Ascending aorta (tissue), 2 donors: ENCODE measurements around the gene LAMB2. TPM values are rescaled to one million over a fixed set of nuclear protein-coding genes. Genes with fewer than 3 reads are reported as not detected.
A peak's percentile ranks its signal among the peaks of the same experiment; 100 is the strongest.

Source experiments
- DNase-seq, 2 donors: peaks; one replicate each; pipeline ENCODE4 v3.0.0-alpha.2; 2019; ENCODE audit warnings: low spot score in 2 of 2
- H3K27ac ChIP-seq, 2 donors: fragments of 200-600 bp; sonication (generic); one replicate each; pipeline ENCODE4 v1.5.1; 2016 to 2017; ENCODE audit warnings: mild to moderate bottlenecking in 1 of 2
- H3K27me3 ChIP-seq: fragments of 200-600 bp; sonication (generic); one replicate; pipeline ENCODE4 v1.5.1; 2017
- H3K36me3 ChIP-seq, 2 donors: fragments of 200-600 bp; sonication (generic); one replicate each; pipeline ENCODE4 v1.5.1; 2016
- H3K4me1 ChIP-seq, 2 donors: fragments of 200-600 bp; sonication (generic); one replicate each; pipeline ENCODE4 v1.5.1; 2016 to 2017; ENCODE audit warnings: mild to moderate bottlenecking in 1 of 2
- H3K4me3 ChIP-seq, 2 donors: fragments of 200-600 bp; sonication (generic); one replicate each; pipeline ENCODE4 v1.5.1; 2016 to 2017; ENCODE audit warnings: mild to moderate bottlenecking in 1 of 2
- H3K9me3 ChIP-seq, 2 donors: fragments of 200-600 bp; sonication (generic); one replicate each; pipeline ENCODE4 v1.5.1; 2016
- CTCF ChIP-seq, 3 experiments: fragments of 200-600 bp in 2 of 3; fragments of 450-650 bp in 1 of 3; sonication (generic) in 2 of 3; IDR thresholded peaks; one replicate each; pipeline ENCODE4 v1.5.1; 2016 to 2019; ENCODE audit warnings: antibody characterized with exemption in 3 of 3, mild to moderate bottlenecking in 1 of 3, moderate library complexity in 1 of 3
- intact Hi-C: fragments of 100-400 bp; cut with DNase I; formaldehyde crosslinking; loops from one replicate; pipeline ENCODE4 v1.15.1; 2023
- total RNA-seq: library from RNA; depleted of rRNA; stranded (reverse); fragments of >200 nt; gene quantifications from one replicate; pipeline ENCODE4 v1.1.0, GENCODE V29; 2016

Gene LAMB2
- total RNA-seq, 1 donor from 2014 or later: 1,772 TPM

GRCh38 chr3:49123687-49124086, 9.2 kb downstream of the LAMB2 start:
- peaks cover 14 to 16% of the 10 kb centered on the region in 2 donors for H3K4me1 ChIP-seq
- H3K36me3 ChIP-seq: peaks cover 67 to 74% of the 10 kb centered on the region in 2 donors
- no peak for TF ChIP-seq CTCF (IDR thresholded peaks at IDR 0.05)

GRCh38 chr3:49122886-49123545, 9.8 kb downstream of the LAMB2 start:
- TF ChIP-seq CTCF (IDR thresholded peaks at IDR 0.05): no peak
- Histone ChIP-seq H3K36me3 (peaks cover 67 to 73% of the 10 kb centered on the region in 2 donors), H3K27me3 (no peaks in the 10 kb centered on the region)

More at GRCh38 chr3:49123687-49124086, 9.2 kb downstream of the LAMB2 start:
- Histone ChIP-seq H3K9me3 (no peaks in the 10 kb centered on the region), H3K27ac (no peak overlapping the region), H3K4me3 (no peak overlapping the region), H3K27me3 (no peaks in the 10 kb centered on the region)
- DNase-seq: no peak
- intact Hi-C loops: loop anchor here (5.0 kb wide), 1 partner anchor 664 kb away; the partner anchor contains the start of gene IP6K1

DNA sequence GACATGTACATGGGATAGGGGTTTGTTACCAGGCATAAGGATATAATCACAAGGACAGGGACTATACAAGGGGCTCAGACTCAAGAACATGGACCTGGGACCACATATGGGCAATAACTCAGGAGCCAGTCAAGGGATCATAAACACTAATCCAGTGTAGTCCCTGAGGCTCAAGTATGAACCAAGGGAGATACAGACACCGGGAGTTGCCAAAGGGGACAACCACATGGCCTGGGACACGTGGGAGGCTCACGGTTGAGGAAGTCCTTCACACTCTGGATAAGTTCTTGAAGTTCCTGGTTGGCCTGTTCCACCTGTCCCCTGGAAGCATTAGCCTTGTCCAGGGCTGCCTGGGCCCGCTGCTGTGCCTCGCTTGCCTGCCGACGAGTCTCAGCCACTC, 10.4 kb downstream of the LAMB2 start:
- no peak for DNase-seq
- Histone ChIP-seq H3K27ac (no peak overlapping the region), H3K4me1 (peaks cover 15 to 19% of the 10 kb centered on the region in 2 donors), H3K27me3 (no peaks in the 10 kb centered on the region), H3K4me3 (no peak overlapping the region), H3K36me3 (peaks cover 71 to 74% of the 10 kb centered on the region in 2 donors), H3K9me3 (no peaks in the 10 kb centered on the region)
- intact Hi-C loops: loop anchor here (5.0 kb wide), 1 partner anchor 665 kb away; the partner anchor contains the start of gene IP6K1
- TF ChIP-seq CTCF (IDR thresholded peaks at IDR 0.05): no peak

More at GRCh38 chr3:49122886-49123545, 9.8 kb downstream of the LAMB2 start:
- Histone ChIP-seq H3K27ac (no peak overlapping the region), H3K4me3 (no peak overlapping the region), H3K9me3 (no peaks in the 10 kb centered on the region), H3K4me1 (peaks cover 15 to 19% of the 10 kb centered on the region in 2 donors)
- intact Hi-C loops: loop anchor here (5.0 kb wide), 1 partner anchor 664 kb away; the partner anchor contains the start of gene IP6K1
- no peak for DNase-seq

DNA sequence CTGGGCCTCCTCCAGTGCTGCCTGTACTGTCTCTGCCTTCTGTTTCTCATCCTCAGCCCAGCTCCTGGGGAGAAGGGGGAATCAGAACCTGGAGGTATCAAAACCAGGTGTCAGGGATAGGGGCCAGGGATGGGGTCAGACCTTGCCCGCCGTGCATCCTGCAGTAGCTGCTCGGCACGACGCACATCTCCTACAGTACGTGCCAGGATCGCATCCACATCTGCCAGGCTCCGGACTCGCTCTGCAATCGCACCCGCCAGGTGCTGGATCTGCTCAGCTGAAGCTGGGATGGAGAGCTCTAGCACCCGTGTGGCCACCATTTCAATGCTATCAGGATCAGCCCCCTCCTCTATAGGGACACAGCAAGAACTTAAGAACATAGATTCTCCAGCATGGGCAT, 10.8 kb downstream of the LAMB2 start:
- intact Hi-C loops: loop anchor here (5.0 kb wide), 1 partner anchor 665 kb away; the partner anchor contains the start of gene IP6K1
- DNase-seq: no peak
- Histone ChIP-seq H3K36me3 (peaks cover 72 to 74% of the 10 kb centered on the region in 2 donors), H3K27me3 (no peaks in the 10 kb centered on the region), H3K9me3 (no peaks in the 10 kb centered on the region), H3K27ac (no peak overlapping the region), H3K4me1 (peaks cover 15 to 19% of the 10 kb centered on the region in 2 donors), H3K4me3 (no peak overlapping the region)
- TF ChIP-seq CTCF (IDR thresholded peaks at IDR 0.05): no peak

DNA sequence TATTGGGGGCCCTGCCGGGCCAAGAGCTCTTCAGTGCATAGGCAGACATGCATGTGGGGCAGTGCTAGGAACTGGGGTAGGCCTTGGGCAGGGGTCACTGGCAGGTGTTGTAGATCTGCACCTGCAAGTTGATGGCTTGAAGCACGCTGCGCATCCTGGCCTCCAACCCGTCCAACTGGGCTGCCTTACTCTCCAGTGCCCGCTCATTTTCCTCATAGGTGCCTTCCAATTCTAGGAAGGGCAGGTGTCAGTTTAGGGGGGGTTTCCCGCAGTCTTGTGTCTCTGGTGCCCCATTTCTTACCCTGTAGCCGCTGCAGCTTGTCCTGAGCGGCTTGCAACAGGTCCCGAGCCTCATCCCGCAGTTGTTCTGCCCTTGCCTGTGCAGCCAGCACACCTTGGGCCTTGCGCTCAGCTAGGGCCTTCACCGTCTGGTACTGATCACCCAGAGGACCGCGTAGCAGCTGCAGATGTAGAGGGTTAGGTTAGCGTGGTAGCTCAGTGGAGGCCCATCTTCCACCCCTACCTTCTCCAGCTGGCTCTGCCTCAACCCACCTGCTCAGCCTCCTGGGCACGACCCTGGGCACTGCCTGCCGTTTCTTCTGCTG, 11.6 kb downstream of the LAMB2 start:
- peaks cover 15 to 19% of the 10 kb centered on the region in 2 donors for H3K4me1 ChIP-seq
- DNase-seq: no peak
- TF ChIP-seq CTCF (IDR thresholded peaks at IDR 0.05): no peak
- intact Hi-C loops: loop anchor here (5.0 kb wide), 1 partner anchor 666 kb away; the partner anchor contains the start of gene IP6K1
- H3K36me3 ChIP-seq: peaks cover 74% of the 10 kb centered on the region in 2 donors
- H3K27ac ChIP-seq: peak overlapping the region; percentile 92 to 96
- H3K4me3 ChIP-seq: peak overlapping the region; percentile 92
- H3K9me3 ChIP-seq: no peaks in the 10 kb centered on the region
- H3K27me3 ChIP-seq: no peaks in the 10 kb centered on the region
